Brain pericyte (primary cell): ENCODE measurements around the gene SPSB2.
"Not testable (repeated sequence)": the region's sequence is repeated elsewhere in the genome, so short reads cannot be mapped to it uniquely, and the experiment has no call there.

Experiments
- DNase-seq: peaks from one replicate; pipeline ENCODE4 v3.0.0-alpha.2; 2012; ENCODE audit warnings: low read depth, low spot score

Gene SPSB2

GRCh38 chr12:6899837-6900519, 26.9 kb upstream of the SPSB2 start:
- DNase-seq: no peak

GRCh38 chr12:6899427-6899826, 26.3 kb upstream of the SPSB2 start:
- DNase-seq: no peak

GRCh38 chr12:6896846-6897435, 23.8 kb upstream of the SPSB2 start:
- no peak for DNase-seq

GRCh38 chr12:6894321-6894720, 21.2 kb upstream of the SPSB2 start:
- DNase-seq: no peak

- DNase-seq: not testable (repeated sequence)
Observed at GRCh38 chr12:6892683-6893082, 19.6 kb upstream of the SPSB2 start.

GRCh38 chr12:6891646-6892001, 18.5 kb upstream of the SPSB2 start:
- no peak for DNase-seq

- DNase-seq: peak; percentile 84
Observed at GRCh38 chr12:6890789-6891645, 17.9 kb upstream of the SPSB2 start.

- DNase-seq: not testable (repeated sequence)
Observed at GRCh38 chr12:6889775-6890573, 16.9 kb upstream of the SPSB2 start.

- not testable (repeated sequence) for DNase-seq
Observed at GRCh38 chr12:6888794-6889193, 15.7 kb upstream of the SPSB2 start.

- no peak for DNase-seq
Observed at GRCh38 chr12:6888360-6888759, 15.3 kb upstream of the SPSB2 start.

- DNase-seq: no peak
Observed at GRCh38 chr12:6887460-6887859, 14.4 kb upstream of the SPSB2 start.

- not testable (repeated sequence) for DNase-seq
Observed at GRCh38 chr12:6886206-6886999, 13.3 kb upstream of the SPSB2 start.

GRCh38 chr12:6884539-6884938, 11.4 kb upstream of the SPSB2 start:
- DNase-seq: no peak

GRCh38 chr12:6883683-6884082, 10.6 kb upstream of the SPSB2 start:
- DNase-seq: no peak

- no peak for DNase-seq
Observed at GRCh38 chr12:6883252-6883651, 10.1 kb upstream of the SPSB2 start.

- not testable (repeated sequence) for DNase-seq
Observed at GRCh38 chr12:6879824-6880223, 6.7 kb upstream of the SPSB2 start.

GRCh38 chr12:6874015-6874368, 889 bp upstream of the SPSB2 start:
- DNase-seq: not testable (repeated sequence)

- no peak for DNase-seq
Observed at GRCh38 chr12:6872073-6873048, 742 bp downstream of the SPSB2 start.

- no peak for DNase-seq
Observed at GRCh38 chr12:6871052-6871957, 1.8 kb downstream of the SPSB2 start.
